MM.1S (cell line): Measurements from ENCODE around the gene ELP2.

Experiments
- DNase-seq: peaks from one replicate; pipeline ENCODE4 v3.0.0-alpha.2; 2015
- H2AFZ ChIP-seq: fragments of 300-600 bp; sonication (generic); 2 replicates; pipeline ENCODE4 v1.6.0; 2016; ENCODE audit warnings: antibody characterized with exemption, low read length
- H3F3A ChIP-seq: fragments of 300-600 bp; sonication (generic); 2 replicates; pipeline ENCODE4 v1.6.1; 2016; ENCODE audit warnings: mild to moderate bottlenecking, antibody characterized with exemption, low read length, moderate library complexity, mixed read lengths; ENCODE audit not compliant: insufficient read depth
- H3K27ac ChIP-seq: fragments of 300-600 bp; sonication (generic); 2 replicates; pipeline ENCODE4 v1.5.1; 2016; ENCODE audit warnings: mild to moderate bottlenecking, low read length
- H3K27me3 ChIP-seq: fragments of 300-600 bp; sonication (generic); replicated peaks from 2 replicates; pipeline ENCODE4 v1.6.0; 2016; ENCODE audit warnings: low read length; ENCODE audit not compliant: insufficient read depth
- H3K36me3 ChIP-seq: fragments of 300-600 bp; sonication (generic); replicated peaks from 2 replicates; pipeline ENCODE4 v1.6.1; 2016; ENCODE audit warnings: mild to moderate bottlenecking, low read length, mixed read lengths; ENCODE audit not compliant: insufficient read depth
- H3K4me1 ChIP-seq: fragments of 300-600 bp; sonication (generic); 2 replicates; pipeline ENCODE4 v1.6.1; 2016; ENCODE audit warnings: low read length, mixed read lengths
- H3K4me2 ChIP-seq: fragments of 300-600 bp; sonication (generic); 2 replicates; pipeline ENCODE4 v1.6.0; 2016; ENCODE audit warnings: low read depth, low read length
- H3K4me3 ChIP-seq: fragments of 300-600 bp; sonication (generic); 2 replicates; pipeline ENCODE4 v1.5.1; 2016; ENCODE audit warnings: low read length, mixed read lengths
- H3K79me2 ChIP-seq: fragments of 300-600 bp; sonication (generic); 2 replicates; pipeline ENCODE4 v1.6.1; 2016; ENCODE audit warnings: mixed run types, low read length, mixed read lengths
- H3K9ac ChIP-seq: fragments of 300-600 bp; sonication (generic); 2 replicates; pipeline ENCODE4 v1.6.1; 2016; ENCODE audit warnings: low read length, mixed read lengths
- H3K9me2 ChIP-seq: fragments of 300-600 bp; sonication (generic); replicated peaks from 2 replicates; pipeline ENCODE4 v1.6.1; 2016; ENCODE audit warnings: mild to moderate bottlenecking, low read length, mixed read lengths; ENCODE audit not compliant: insufficient read depth
- H3K9me3 ChIP-seq: fragments of 300-600 bp; sonication (generic); replicated peaks from 2 replicates; pipeline ENCODE4 v1.6.1; 2016; ENCODE audit warnings: mild to moderate bottlenecking, low read length, mixed read lengths; ENCODE audit not compliant: insufficient read depth
- H4K20me1 ChIP-seq: fragments of 300-600 bp; sonication (generic); 2 replicates; pipeline ENCODE4 v1.6.1; 2016; ENCODE audit warnings: mild to moderate bottlenecking, low read length, moderate library complexity, mixed read lengths; ENCODE audit not compliant: insufficient read depth
- CTCF ChIP-seq: fragments of 300-600 bp; sonication (generic); IDR thresholded peaks from 2 replicates; pipeline ENCODE4 v1.5.1; 2016; ENCODE audit warnings: antibody characterized with exemption, low read length, mixed read lengths
- EZH2 ChIP-seq: fragments of 300-600 bp; sonication (generic); optimal IDR thresholded peaks from 2 replicates; pipeline ENCODE3; 2017; ENCODE audit warnings: low read depth, mild to moderate bottlenecking, antibody characterized with exemption, low read length, mixed read lengths
- EZH2phosphoT487 ChIP-seq: fragments of 300-600 bp; sonication (generic); IDR thresholded peaks from 2 replicates; pipeline ENCODE4 v1.6.1; 2018; ENCODE audit warnings: antibody characterized with exemption, low read length

The ELP2 gene

GRCh38 chr18:36185901-36186460 is 56.3 kb downstream of the ELP2 start:
- Histone ChIP-seq H3K27ac (no peak overlapping the region), H3F3A (no peaks in the 10 kb centered on the region), H3K4me3 (no peak overlapping the region), H3K4me2 (no peak overlapping the region), H3K36me3 (no peaks in the 10 kb centered on the region), H4K20me1 (peaks cover 4% of the 10 kb centered on the region; the same call in 1 of the 2 replicates), H3K79me2 (no peaks in the 10 kb centered on the region), H3K27me3 (peaks cover 4% of the 10 kb centered on the region; the same call in 1 of the 2 replicates), H3K9me2 (no peaks in the 10 kb centered on the region), H3K9ac (no peak overlapping the region), H3K9me3 (no peaks in the 10 kb centered on the region), H2AFZ (no peak overlapping the region), H3K4me1 (no peaks in the 10 kb centered on the region)
- TF ChIP-seq CTCF: no peak
- no peak for TF ChIP-seq EZH2
- TF ChIP-seq EZH2phosphoT487: no peak
- no peak for DNase-seq

GRCh38 chr18:36186461-36187192 is 56.9 kb downstream of the ELP2 start:
- Histone ChIP-seq H4K20me1 (peaks cover 4% of the 10 kb centered on the region; the same call in 1 of the 2 replicates), H3K27me3 (peaks cover 4% of the 10 kb centered on the region; the same call in 1 of the 2 replicates), H2AFZ (peak overlapping the region; percentile 81; the same call in 1 of the 2 replicates), H3K4me1 (no peaks in the 10 kb centered on the region), H3K9me2 (no peaks in the 10 kb centered on the region), H3F3A (no peaks in the 10 kb centered on the region), H3K9ac (peak overlapping the region; percentile 37; the same call in 1 of the 2 replicates), H3K27ac (no peak overlapping the region), H3K79me2 (no peaks in the 10 kb centered on the region), H3K4me2 (peak overlapping the region; percentile 95), H3K4me3 (peak overlapping the region; percentile 64), H3K36me3 (no peaks in the 10 kb centered on the region), H3K9me3 (no peaks in the 10 kb centered on the region)
- DNase-seq: no peak
- no peak for TF ChIP-seq CTCF
- no peak for TF ChIP-seq EZH2phosphoT487
- no peak for TF ChIP-seq EZH2

GRCh38 chr18:36187193-36187825 is 57.6 kb downstream of the ELP2 start, which contains the start of gene MOCOS:
MOCOS (plus strand) TSS chr18:36187497; CDS start chr18:36187540, 43 bp downstream.
- no peaks in the 10 kb centered on the region for H3K9me2 ChIP-seq
- peak within 1 kb of the TSS; percentile 81 for H2AFZ ChIP-seq
- peaks cover 2% of the 10 kb centered on the region; the same call in 1 of the 2 replicates for H4K20me1 ChIP-seq
- H3K4me3 ChIP-seq: peak within 1 kb of the TSS; percentile 64
- no peaks in the 10 kb centered on the region for H3K9me3 ChIP-seq
- peak within 1 kb of the TSS; percentile 95 for H3K4me2 ChIP-seq
- peak; percentile 44 for DNase-seq
- H3F3A ChIP-seq: no peaks in the 10 kb centered on the region
- no peaks in the 10 kb centered on the region for H3K4me1 ChIP-seq
- TF ChIP-seq EZH2 (no peak), EZH2phosphoT487 (no peak), CTCF (no peak)
- H3K27me3 ChIP-seq: peaks cover 4% of the 10 kb centered on the region; the same call in 1 of the 2 replicates
- H3K9ac ChIP-seq: peak within 1 kb of the TSS; percentile 37; the same call in 1 of the 2 replicates
- H3K36me3 ChIP-seq: no peaks in the 10 kb centered on the region
- no peak within 1 kb of the TSS for H3K27ac ChIP-seq
- H3K79me2 ChIP-seq: no peaks in the 10 kb centered on the region
